Measurements from ENCODE around the gene SMARCB1. TPM values are rescaled to one million over a fixed set of nuclear protein-coding genes. Genes with fewer than 3 reads are reported as not detected.

SMARCB1 gene
- total RNA-seq, 2 donors from 2014 or later: 136 to 148 TPM

- peaks cover 13% of the 10 kb centered on the region for H3K36me3 Mint-ChIP-seq (ENCODE audit: low read depth)
Measured at GRCh38 chr22:23837911-23838680, 51.3 kb downstream of the SMARCB1 start.

GRCh38 chr22:23838681-23839468 is 52.1 kb downstream of the SMARCB1 start, which contains the start of gene DERL3:
Gene DERL3, minus strand, starts transcription at chr22:23839006. Its CDS starts 19 bp downstream, at chr22:23838987.
- no peaks in the 10 kb centered on the region for H3K27me3 ChIP-seq (ENCODE audit: control insufficient read depth, insufficient read depth, low read length, poor library complexity, severe bottlenecking)
- peak within 1 kb of the TSS; percentile 51 for H3K9ac ChIP-seq (ENCODE audit: extremely low read depth, low read length, poor library complexity, severe bottlenecking)
- Mint-ChIP-seq H3K9me3 (no peaks in the 10 kb centered on the region), H3K4me3 (peak within 1 kb of the TSS; percentile 65), H3K36me3 (ENCODE audit: low read depth) (peaks cover 13% of the 10 kb centered on the region), H3K27ac (peak within 1 kb of the TSS; percentile 92), H3K27me3 (ENCODE audit: insufficient read depth) (peaks cover 31% of the 10 kb centered on the region), H3K4me1 (peaks cover 7% of the 10 kb centered on the region)
- no peaks in the 10 kb centered on the region for H3K4me1 ChIP-seq (ENCODE audit: control insufficient read depth, insufficient read depth, low read length)
- DNase-seq: peak; percentile 100
- H3K9me3 ChIP-seq (ENCODE audit: control insufficient read depth, low read length): no peaks in the 10 kb centered on the region
- H3K36me3 ChIP-seq (ENCODE audit: control insufficient read depth, insufficient read depth, low read length): peaks cover 18% of the 10 kb centered on the region
- no peak for TF ChIP-seq CTCF (conservative IDR thresholded peaks at IDR 0.05)
- peak within 1 kb of the TSS; percentile 73 for H3K27ac ChIP-seq (ENCODE audit: low read depth, low read length)
- 1 to 2% methylated on average over 33 to 70 of the region's 70 CpGs for WGBS, 2 experiments (ENCODE audit: insufficient coverage in 1 of 2, insufficient read length in 1 of 2)
- H3K4me3 ChIP-seq (ENCODE audit: low read length): peak within 1 kb of the TSS; percentile 79

More at GRCh38 chr22:23837911-23838680, 51.3 kb downstream of the SMARCB1 start:
- Mint-ChIP-seq H3K4me1 (peaks cover 7% of the 10 kb centered on the region), H3K27me3 (ENCODE audit: insufficient read depth) (peaks cover 31% of the 10 kb centered on the region), H3K9me3 (no peaks in the 10 kb centered on the region), H3K27ac (peak overlapping the region; percentile 92), H3K4me3 (peak overlapping the region; percentile 65)
- peak overlapping the region; percentile 76 for H3K4me3 ChIP-seq (ENCODE audit: low read length)
- DNase-seq: peak; percentile 60
- TF ChIP-seq CTCF (conservative IDR thresholded peaks at IDR 0.05): no peak
- no peaks in the 10 kb centered on the region for H3K9me3 ChIP-seq (ENCODE audit: control insufficient read depth, low read length)
- 26 to 27% methylated on average over 20 to 41 of the region's 41 CpGs for WGBS, 2 experiments (ENCODE audit: insufficient coverage in 1 of 2, insufficient read length in 1 of 2)
- H3K36me3 ChIP-seq (ENCODE audit: control insufficient read depth, insufficient read depth, low read length): peaks cover 25% of the 10 kb centered on the region
- H3K9ac ChIP-seq (ENCODE audit: extremely low read depth, low read length, poor library complexity, severe bottlenecking): peak overlapping the region; percentile 13
- no peaks in the 10 kb centered on the region for H3K27me3 ChIP-seq (ENCODE audit: control insufficient read depth, insufficient read depth, low read length, poor library complexity, severe bottlenecking)
- no peak overlapping the region for H3K27ac ChIP-seq (ENCODE audit: low read depth, low read length)
- no peaks in the 10 kb centered on the region for H3K4me1 ChIP-seq (ENCODE audit: control insufficient read depth, insufficient read depth, low read length)

GRCh38 chr22:23840026-23840425 is 53.3 kb downstream of the SMARCB1 start:
- H3K27ac ChIP-seq (ENCODE audit: low read depth, low read length): no peak overlapping the region
- WGBS, 2 experiments (ENCODE audit: insufficient coverage in 1 of 2, insufficient read length in 1 of 2): 90 to 95% methylated on average over 6 to 7 of the region's 7 CpGs
- H3K9ac ChIP-seq (ENCODE audit: extremely low read depth, low read length, poor library complexity, severe bottlenecking): no peak overlapping the region
- Mint-ChIP-seq H3K4me3 (no peak overlapping the region), H3K9me3 (no peaks in the 10 kb centered on the region), H3K36me3 (ENCODE audit: low read depth) (peaks cover 13% of the 10 kb centered on the region), H3K27ac (no peak overlapping the region), H3K4me1 (peaks cover 7% of the 10 kb centered on the region), H3K27me3 (ENCODE audit: insufficient read depth) (peaks cover 31% of the 10 kb centered on the region)
- TF ChIP-seq CTCF (conservative IDR thresholded peaks at IDR 0.05): no peak
- no peaks in the 10 kb centered on the region for H3K27me3 ChIP-seq (ENCODE audit: control insufficient read depth, insufficient read depth, low read length, poor library complexity, severe bottlenecking)
- H3K4me3 ChIP-seq (ENCODE audit: low read length): no peak overlapping the region
- no peak for DNase-seq
- no peaks in the 10 kb centered on the region for H3K4me1 ChIP-seq (ENCODE audit: control insufficient read depth, insufficient read depth, low read length)
- H3K36me3 ChIP-seq (ENCODE audit: control insufficient read depth, insufficient read depth, low read length): peaks cover 10% of the 10 kb centered on the region
- no peaks in the 10 kb centered on the region for H3K9me3 ChIP-seq (ENCODE audit: control insufficient read depth, low read length)

Data from endodermal cell (in vitro differentiated cells).